Central memory CD4-positive, alpha-beta T cell (primary cell): ENCODE data around the gene GMCL1.
"Not testable (repeated sequence)": the region's sequence is repeated elsewhere in the genome, so short reads cannot be mapped to it uniquely, and the experiment has no call there.

ENCODE experiments used
- DNase-seq: peaks from one replicate; pipeline ENCODE4 v3.0.0; 2022
- total RNA-seq, 3 experiments: gene quantifications; one replicate each; lab custom pipeline; 2026; lab: John Stamatoyannopoulos, UW

Gene GMCL1
- total RNA-seq: 46.3 to 82.2 (median 51.5) reads per million in 3 experiments

DNA sequence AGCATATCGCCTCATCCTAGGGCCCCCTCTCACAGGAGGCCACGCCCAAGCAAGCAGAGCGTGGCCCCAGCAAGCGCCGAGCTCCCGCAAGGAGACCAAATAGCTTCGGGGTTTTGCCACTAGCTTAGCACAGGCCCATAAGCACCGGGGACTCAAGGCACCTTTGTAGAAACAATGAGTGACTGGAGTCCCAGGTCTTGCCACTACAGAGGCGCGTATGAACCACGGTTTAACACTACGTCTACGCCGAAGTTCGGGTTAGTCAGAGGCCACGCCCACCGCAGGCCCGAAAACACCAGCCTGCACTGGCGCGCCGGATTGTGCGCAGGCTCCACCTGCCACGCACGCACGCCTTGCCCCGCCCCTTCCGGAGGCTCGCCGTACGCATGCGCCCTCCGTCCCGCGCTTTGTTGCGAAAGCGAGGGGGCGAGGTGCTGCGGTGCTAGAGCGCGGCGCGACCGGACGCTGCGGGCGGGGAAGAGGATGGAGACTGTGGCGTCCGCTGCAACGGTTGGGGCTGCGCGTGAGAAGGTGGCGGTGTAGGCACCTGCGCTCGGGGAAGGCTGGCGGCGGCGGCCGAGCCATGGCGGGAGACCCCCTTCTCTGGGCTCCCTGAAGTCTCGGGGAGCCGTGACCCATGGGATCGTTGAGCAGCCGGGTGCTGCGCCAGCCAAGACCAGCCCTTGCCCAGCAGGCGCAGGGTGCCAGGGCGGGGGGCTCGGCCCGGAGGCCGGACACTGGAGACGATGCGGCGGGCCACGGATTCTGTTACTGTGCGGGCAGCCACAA lies at the start of gene GMCL1:
TSS of gene GMCL1 (plus strand) at position 405 of the 789 bp plus-strand sequence. CDS start at position 638, 233 bp downstream.
- peak; percentile 99 for DNase-seq

- no peak for DNase-seq
These were observed 48.5 kb upstream of the GMCL1 start for GRCh38 chr2:69780921-69781320.

GRCh38 chr2:69781321-69782248 lies 47.9 kb upstream of the GMCL1 start:
- no peak for DNase-seq

- DNase-seq: no peak
These were observed 45.2 kb upstream of the GMCL1 start for GRCh38 chr2:69784228-69784627.

- DNase-seq: no peak
These were observed 44.1 kb upstream of the GMCL1 start for GRCh38 chr2:69785358-69785757.

- no peak for DNase-seq
These were observed 43.4 kb upstream of the GMCL1 start for GRCh38 chr2:69786052-69786560.

- no peak for DNase-seq
These were observed 40.2 kb upstream of the GMCL1 start for GRCh38 chr2:69789175-69789721.

DNA sequence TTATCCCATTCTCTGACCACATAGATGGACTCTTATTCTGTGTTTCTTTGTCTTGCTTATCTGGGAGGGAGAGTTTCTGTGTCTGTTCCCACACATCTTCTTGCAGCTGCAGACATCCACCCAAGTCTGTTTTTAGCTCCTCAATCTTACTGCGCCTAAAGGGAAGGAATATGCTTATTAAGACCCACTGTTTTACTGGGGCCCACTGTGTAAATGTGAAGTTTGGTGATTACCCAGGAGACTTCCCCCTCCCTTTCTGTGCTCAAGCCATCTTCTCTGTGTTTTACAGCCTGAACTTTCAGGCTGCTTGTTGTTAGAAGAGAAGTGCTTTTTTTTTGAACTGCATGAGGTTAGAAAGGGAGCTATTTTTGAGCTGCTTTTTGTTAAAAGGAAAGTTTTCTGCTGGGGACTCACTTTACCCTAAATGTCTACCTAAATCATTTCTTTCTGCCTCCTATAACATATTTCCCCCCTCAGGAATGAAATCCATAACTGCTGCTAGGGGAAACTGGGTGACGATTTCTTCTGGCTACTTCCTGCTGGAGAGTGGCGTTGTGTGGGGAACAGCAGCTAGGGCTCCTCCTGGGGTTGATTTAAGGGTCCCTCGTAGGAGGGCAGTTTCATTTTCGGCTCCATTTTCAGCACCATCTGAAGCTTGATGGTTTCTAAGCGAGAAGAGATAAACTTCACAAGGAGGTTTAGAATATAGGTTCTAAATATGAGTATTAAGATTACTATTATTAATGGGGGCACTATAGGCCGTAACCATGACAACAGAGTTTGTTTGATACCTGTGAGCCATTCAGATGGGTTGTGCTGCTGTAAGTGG lies 39.5 kb upstream of the GMCL1 start:
- DNase-seq: no peak

GRCh38 chr2:69790601-69790959 lies 38.9 kb upstream of the GMCL1 start:
- no peak for DNase-seq

DNA sequence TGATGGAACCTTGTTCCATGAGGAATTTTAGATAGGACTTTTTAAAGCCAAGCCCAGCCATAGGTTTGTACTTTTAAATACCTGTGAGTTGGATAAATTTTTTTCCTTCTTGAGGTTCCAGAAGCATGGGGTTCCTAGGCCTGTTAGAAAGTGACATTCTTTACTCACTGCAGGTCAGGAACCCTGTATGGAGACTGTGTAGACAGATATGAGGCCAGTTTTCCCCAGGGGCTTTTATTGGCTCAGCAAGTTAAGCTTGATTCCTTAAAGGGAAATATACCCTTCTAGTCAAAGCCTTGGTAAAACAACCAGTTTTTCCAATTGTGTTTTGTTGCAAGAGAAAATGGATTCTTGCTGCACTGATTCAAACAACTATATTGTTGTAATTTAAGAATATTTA lies 38.4 kb upstream of the GMCL1 start:
- DNase-seq: no peak

DNA sequence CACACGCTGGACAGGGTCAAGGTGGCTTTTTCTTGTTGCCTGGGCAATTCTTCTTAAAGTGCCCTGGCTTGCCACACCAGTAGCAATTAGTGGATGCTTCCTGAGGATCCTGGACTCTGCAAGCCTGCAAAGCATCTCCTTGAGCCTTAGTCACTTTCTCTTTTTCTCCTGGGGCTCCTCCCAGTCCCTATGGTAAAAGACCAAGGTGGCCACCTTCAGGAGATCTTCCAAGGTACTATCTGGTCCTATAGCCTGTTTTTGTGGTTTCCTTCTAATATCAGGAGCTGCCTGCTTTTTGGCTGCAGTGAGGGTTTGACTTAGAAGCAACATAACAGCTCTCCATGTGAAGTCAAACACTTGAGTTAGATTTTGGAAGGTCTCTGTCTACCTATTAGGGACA lies 33.3 kb upstream of the GMCL1 start:
- no peak for DNase-seq

- no peak for DNase-seq
These were observed 32.2 kb upstream of the GMCL1 start for GRCh38 chr2:69797235-69797634.

- DNase-seq: no peak
These were observed 31.6 kb upstream of the GMCL1 start for GRCh38 chr2:69797836-69798289.

- DNase-seq: no peak
These were observed 31.1 kb upstream of the GMCL1 start for GRCh38 chr2:69798290-69798908.

GRCh38 chr2:69798909-69799526 lies 30.4 kb upstream of the GMCL1 start:
- no peak for DNase-seq

GRCh38 chr2:69801745-69802290 lies 27.6 kb upstream of the GMCL1 start:
- no peak for DNase-seq

- not testable (repeated sequence) for DNase-seq
These were observed 26.6 kb upstream of the GMCL1 start for GRCh38 chr2:69802781-69803367.

- no peak for DNase-seq
These were observed 25.0 kb upstream of the GMCL1 start for GRCh38 chr2:69804416-69804815.

DNA sequence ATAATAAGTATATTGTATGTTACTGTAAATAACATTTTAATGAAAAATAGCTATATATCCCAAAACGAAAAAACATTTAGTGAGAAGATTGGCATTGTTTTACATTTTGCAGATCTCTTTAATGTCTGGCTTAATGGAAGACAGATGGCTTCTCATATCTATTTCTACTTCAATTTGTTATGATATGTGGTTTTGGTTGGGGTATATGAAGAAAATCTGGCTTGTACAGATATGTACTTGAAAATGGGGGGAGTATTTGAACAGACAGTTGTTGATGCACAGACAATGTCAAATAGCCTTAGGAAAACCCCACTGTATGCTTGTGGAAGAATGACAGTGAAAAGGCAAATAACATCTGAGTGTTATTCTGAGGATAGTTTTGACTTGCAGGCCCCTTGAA lies 23.6 kb upstream of the GMCL1 start:
- DNase-seq: no peak

- DNase-seq: no peak
These were observed 21.5 kb upstream of the GMCL1 start for GRCh38 chr2:69807821-69808540.
